Measurements from ENCODE around the gene TMEM150C. TPM values are rescaled to one million over a fixed set of nuclear protein-coding genes. Genes with fewer than 3 reads are reported as not detected.

Gene TMEM150C
- total and polyA plus RNA-seq, 2 donors from 2014 or later = 7.7 to 22.9 TPM

GRCh38 chr4:82437285-82438005 lies 124.3 kb downstream of the TMEM150C start:
- no peaks in the 10 kb centered on the region for H3K36me3 ChIP-seq (ENCODE audit: control insufficient read depth in 2 of 3, insufficient read depth in 3 of 3, low read length in 3 of 3)
- no peaks in the 10 kb centered on the region for H3K27me3 ChIP-seq (ENCODE audit: control insufficient read depth, insufficient read depth, low read length)
- H3K27ac ChIP-seq (ENCODE audit: low read depth in 2 of 2, low read length in 2 of 2) = no peak overlapping the region
- H3K9ac ChIP-seq (ENCODE audit: low read length in 3 of 3) = no peak overlapping the region
- peaks cover 0 to 9% (median 7%) of the 10 kb centered on the region in 3 donors for H3K4me1 ChIP-seq (ENCODE audit: control insufficient read depth in 2 of 3, insufficient read depth in 2 of 3, low read depth in 1 of 3, low read length in 3 of 3)
- intact Hi-C loops (cut with DNase I) = no loop called here
- DNase-seq = no peak
- no peak for FAIRE-seq
- H3K4me3 ChIP-seq (ENCODE audit: low read length in 3 of 3) = no peak overlapping the region
- TF ChIP-seq CTCF (IDR thresholded peaks at IDR 0.05; ENCODE audit: borderline replicate concordance, extremely low read depth, insufficient read depth) = no peak
- H3K9me3 ChIP-seq (ENCODE audit: control insufficient read depth in 2 of 3, insufficient read depth in 1 of 3, low read length in 3 of 3) = no peaks in the 10 kb centered on the region

GRCh38 chr4:82436780-82437179 lies 125.0 kb downstream of the TMEM150C start:
- Histone ChIP-seq H3K27ac (ENCODE audit: low read depth in 2 of 2, low read length in 2 of 2) (no peak overlapping the region), H3K9me3 (ENCODE audit: control insufficient read depth in 2 of 3, insufficient read depth in 1 of 3, low read length in 3 of 3) (no peaks in the 10 kb centered on the region), H3K36me3 (ENCODE audit: control insufficient read depth in 2 of 3, insufficient read depth in 3 of 3, low read length in 3 of 3) (no peaks in the 10 kb centered on the region), H3K27me3 (ENCODE audit: control insufficient read depth, insufficient read depth, low read length) (no peaks in the 10 kb centered on the region), H3K9ac (ENCODE audit: low read length in 3 of 3) (no peak overlapping the region), H3K4me1 (ENCODE audit: control insufficient read depth in 2 of 3, insufficient read depth in 2 of 3, low read depth in 1 of 3, low read length in 3 of 3) (peaks cover 0 to 12% (median 7%) of the 10 kb centered on the region in 3 donors), H3K4me3 (ENCODE audit: low read length in 3 of 3) (no peak overlapping the region)
- intact Hi-C loops (cut with DNase I) = no loop called here
- no peak for TF ChIP-seq CTCF (IDR thresholded peaks at IDR 0.05; ENCODE audit: borderline replicate concordance, extremely low read depth, insufficient read depth)
- DNase-seq (no peak), FAIRE-seq (no peak)

GRCh38 chr4:82436130-82436529 lies 125.7 kb downstream of the TMEM150C start:
- H3K9ac ChIP-seq (ENCODE audit: low read length in 3 of 3) = no peak overlapping the region
- FAIRE-seq (no peak), DNase-seq (no peak)
- no peak overlapping the region for H3K4me3 ChIP-seq (ENCODE audit: low read length in 3 of 3)
- no peaks in the 10 kb centered on the region for H3K36me3 ChIP-seq (ENCODE audit: control insufficient read depth in 2 of 3, insufficient read depth in 3 of 3, low read length in 3 of 3)
- no peak overlapping the region for H3K27ac ChIP-seq (ENCODE audit: low read depth in 2 of 2, low read length in 2 of 2)
- no peaks in the 10 kb centered on the region for H3K9me3 ChIP-seq (ENCODE audit: control insufficient read depth in 2 of 3, insufficient read depth in 1 of 3, low read length in 3 of 3)
- H3K27me3 ChIP-seq (ENCODE audit: control insufficient read depth, insufficient read depth, low read length) = no peaks in the 10 kb centered on the region
- peaks cover 0 to 19% (median 7%) of the 10 kb centered on the region in 3 donors for H3K4me1 ChIP-seq (ENCODE audit: control insufficient read depth in 2 of 3, insufficient read depth in 2 of 3, low read depth in 1 of 3, low read length in 3 of 3)
- no peak for TF ChIP-seq CTCF (IDR thresholded peaks at IDR 0.05; ENCODE audit: borderline replicate concordance, extremely low read depth, insufficient read depth)
- intact Hi-C loops (cut with DNase I) = no loop called here

Measured in kidney (tissue), 14 donors.